SU-DHL-6 (cell line): ENCODE data around the gene RANBP9.

Experiments used
- H2AFZ ChIP-seq: fragments of 200-600 bp; sonication (generic); 2 replicates; pipeline ENCODE4 v1.6.1; 2014; ENCODE audit warnings: low read depth, mild to moderate bottlenecking, moderate library complexity, mixed read lengths, antibody characterized with exemption, low read length; ENCODE audit not compliant: severe bottlenecking
- H3F3A ChIP-seq: fragments of 200-600 bp; shearing (Covaris generic); 2 replicates; pipeline ENCODE4 v1.6.0; 2016; ENCODE audit warnings: antibody characterized with exemption, mild to moderate bottlenecking; ENCODE audit not compliant: insufficient read depth
- H3K27ac ChIP-seq: fragments of 200-600 bp; sonication (generic); 2 replicates; pipeline ENCODE4 v1.5.1; 2016; ENCODE audit warnings: low read depth, mild to moderate bottlenecking, low read length, moderate library complexity, mixed read lengths
- H3K27me3 ChIP-seq: fragments of 200-600 bp; sonication (generic), shearing (Covaris generic); 2 replicates; pipeline ENCODE4 v1.6.0; 2014; ENCODE audit warnings: mild to moderate bottlenecking, low read length
- H3K36me3 ChIP-seq: fragments of 200-600 bp; sonication (generic); 2 replicates; pipeline ENCODE4 v1.6.1; 2014; ENCODE audit warnings: mild to moderate bottlenecking, low read length, mixed read lengths
- H3K4me2 ChIP-seq: fragments of 300-600, 200-600 bp; shearing (Covaris generic), sonication (generic); 2 replicates; pipeline ENCODE4 v1.6.0; 2014; ENCODE audit warnings: low read length, low read depth, mild to moderate bottlenecking; ENCODE audit not compliant: poor library complexity, severe bottlenecking
- H3K4me3 ChIP-seq: fragments of 200-600 bp; sonication (generic); 2 replicates; pipeline ENCODE4 v1.5.1; 2014; ENCODE audit warnings: antibody characterized with exemption, low read length, mild to moderate bottlenecking, mixed read lengths; ENCODE audit not compliant: insufficient read depth, poor library complexity, severe bottlenecking
- H3K79me2 ChIP-seq: fragments of 200-600 bp; sonication (generic); 2 replicates; pipeline ENCODE4 v1.6.1; 2014; ENCODE audit warnings: mild to moderate bottlenecking, low read length, moderate library complexity; ENCODE audit not compliant: insufficient read depth
- H3K9ac ChIP-seq: fragments of 200-600 bp; sonication (generic); 2 replicates; pipeline ENCODE4 v1.7.0; 2014; ENCODE audit warnings: mild to moderate bottlenecking, low read length
- H3K9me2 ChIP-seq: fragments of 200-600 bp; sonication (generic); replicated peaks from 2 replicates; pipeline ENCODE4 v1.6.1; 2014; ENCODE audit warnings: low read length; ENCODE audit not compliant: insufficient read depth
- H3K9me3 ChIP-seq: fragments of 200-600 bp; sonication (generic); 2 replicates; pipeline ENCODE4 v1.6.1; 2014; ENCODE audit warnings: low read length, mixed read lengths; ENCODE audit not compliant: insufficient read depth
- H4K20me1 ChIP-seq: fragments of 200-600 bp; sonication (generic); 2 replicates; pipeline ENCODE4 v1.6.1; 2014; ENCODE audit warnings: low read depth, mild to moderate bottlenecking, antibody characterized with exemption, low read length, moderate library complexity, mixed read lengths
- CTCF ChIP-seq: fragments of 200-600 bp; sonication (generic); IDR thresholded peaks from one replicate; pipeline ENCODE4 v1.5.1; 2017; ENCODE audit warnings: antibody characterized with exemption, mild to moderate bottlenecking, low read length, moderate library complexity; ENCODE audit not compliant: insufficient read depth, poor library complexity, severe bottlenecking
- EZH2phosphoT487 ChIP-seq: fragments of 200-600 bp; sonication (generic), shearing (Covaris generic); conservative IDR thresholded peaks from 2 replicates; pipeline ENCODE4 v1.6.1; 2018; ENCODE audit warnings: mild to moderate bottlenecking, antibody characterized with exemption, low read length, moderate library complexity, mixed read lengths

RANBP9 gene

GRCh38 chr6:13671548-13672127, 40.0 kb downstream of the RANBP9 start:
- Histone ChIP-seq H3K27me3 (no peaks in the 10 kb centered on the region), H3K9me3 (no peaks in the 10 kb centered on the region), H3K9ac (no peak overlapping the region), H3F3A (peaks cover 7% of the 10 kb centered on the region), H2AFZ (no peak overlapping the region), H3K36me3 (peaks cover 15% of the 10 kb centered on the region), H4K20me1 (peaks cover 54% of the 10 kb centered on the region), H3K79me2 (peaks cover 97% of the 10 kb centered on the region), H3K4me3 (no peak overlapping the region), H3K9me2 (no peaks in the 10 kb centered on the region), H3K27ac (no peak overlapping the region), H3K4me2 (no peak overlapping the region)
- TF ChIP-seq CTCF (no peak), EZH2phosphoT487 (no peak)

- no peak overlapping the region for H2AFZ ChIP-seq
- H3K9me2 ChIP-seq = no peaks in the 10 kb centered on the region
- no peak overlapping the region for H3K9ac ChIP-seq
- no peak overlapping the region for H3K4me3 ChIP-seq
- no peak overlapping the region for H3K4me2 ChIP-seq
- H3K36me3 ChIP-seq = peaks cover 15% of the 10 kb centered on the region
- H3F3A ChIP-seq = peaks cover 3% of the 10 kb centered on the region; the same call in 1 of the 2 replicates
- H4K20me1 ChIP-seq = peaks cover 65% of the 10 kb centered on the region
- H3K79me2 ChIP-seq = peaks cover 98% of the 10 kb centered on the region
- no peak for TF ChIP-seq EZH2phosphoT487
- no peak for TF ChIP-seq CTCF
- no peaks in the 10 kb centered on the region for H3K9me3 ChIP-seq
- H3K27me3 ChIP-seq = no peaks in the 10 kb centered on the region
- H3K27ac ChIP-seq = no peak overlapping the region
Measured at GRCh38 chr6:13669476-13669875, 42.2 kb downstream of the RANBP9 start.

DNA sequence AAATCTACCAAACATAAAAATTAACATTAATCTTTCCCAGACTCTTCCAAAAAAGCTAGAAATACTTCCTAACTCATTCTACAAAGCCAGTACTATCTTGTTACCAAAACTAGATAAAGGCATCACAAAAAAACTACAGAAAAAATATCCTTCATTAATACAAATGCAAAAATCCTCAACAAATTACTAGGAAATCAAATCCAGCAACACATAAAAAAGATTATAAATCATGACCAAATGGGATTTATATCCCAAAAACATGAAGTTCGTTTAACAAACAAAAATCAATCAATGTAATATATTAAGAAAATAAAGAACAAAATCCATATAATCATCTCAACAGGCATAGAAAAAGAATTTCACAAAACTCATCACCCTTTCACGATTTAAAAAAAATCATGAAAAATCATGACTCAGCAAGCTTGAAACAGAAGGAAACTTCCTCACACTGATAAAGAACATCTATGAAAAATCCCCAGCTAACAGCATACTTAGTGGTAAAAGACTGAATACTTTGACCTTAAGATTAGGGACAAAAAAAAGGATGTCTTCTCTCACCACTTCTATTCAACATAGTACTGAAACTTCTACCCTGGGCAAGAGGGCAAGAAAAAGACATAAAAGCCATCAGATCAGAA, 43.2 kb downstream of the RANBP9 start:
- no peak for TF ChIP-seq CTCF
- no peak for TF ChIP-seq EZH2phosphoT487
- peaks cover 3% of the 10 kb centered on the region for H3F3A ChIP-seq
- H3K27me3 ChIP-seq = no peaks in the 10 kb centered on the region
- no peak overlapping the region for H2AFZ ChIP-seq
- no peaks in the 10 kb centered on the region for H3K9me3 ChIP-seq
- no peak overlapping the region for H3K4me2 ChIP-seq
- H3K9me2 ChIP-seq = no peaks in the 10 kb centered on the region
- H3K4me3 ChIP-seq = no peak overlapping the region
- peaks cover 68% of the 10 kb centered on the region for H4K20me1 ChIP-seq
- peaks cover 98% of the 10 kb centered on the region for H3K79me2 ChIP-seq
- peaks cover 15% of the 10 kb centered on the region for H3K36me3 ChIP-seq
- no peak overlapping the region for H3K9ac ChIP-seq
- H3K27ac ChIP-seq = no peak overlapping the region
